GM23338 (cell line): ENCODE data around the gene UNC45A.

Experiments used
- CREB1 ChIP-seq: fragments of 250-450 bp; sonication (Bioruptor Pico); IDR thresholded peaks from 2 replicates; pipeline ENCODE4 v1.5.0; 2020; ENCODE audit warnings: low read depth, mild to moderate bottlenecking, moderate library complexity
- CTCF ChIP-seq, 2 experiments: fragments of 200-600 bp in 1 of 2; sonication (generic) in 1 of 2; conservative IDR thresholded peaks; 2 replicates each; pipeline versions ENCODE4 v1.5.1 to v1.6.1; 2016 to 2017; ENCODE audit warnings: antibody characterized with exemption in 2 of 2, low read depth in 2 of 2, mild to moderate bottlenecking in 2 of 2, moderate library complexity in 1 of 2
- EZH2 ChIP-seq: fragments of 200-600 bp; sonication (generic); IDR thresholded peaks from one replicate; pipeline ENCODE4 v1.8.0; 2017; ENCODE audit warnings: antibody characterized with exemption, mild to moderate bottlenecking, low read depth; ENCODE audit not compliant: unreplicated experiment
- EZH2phosphoT487 ChIP-seq: fragments of 200-600 bp; sonication (generic); IDR thresholded peaks from one replicate; pipeline ENCODE4 v1.8.1; 2018; ENCODE audit warnings: antibody characterized with exemption; ENCODE audit not compliant: unreplicated experiment
- POLR2AphosphoS5 ChIP-seq: IDR thresholded peaks from 2 replicates; pipeline ENCODE4 v1.6.1; 2016; ENCODE audit warnings: antibody characterized with exemption, low read depth
- REST ChIP-seq: IDR thresholded peaks from one replicate; pipeline ENCODE4 v1.6.1; 2018; ENCODE audit warnings: antibody characterized with exemption; ENCODE audit not compliant: unreplicated experiment

- TF ChIP-seq CTCF (conservative IDR thresholded peaks at IDR 0.05; ENCODE audit: low read depth in 2 of 2) (no peak), EZH2 (no peak), POLR2AphosphoS5 (no peak), REST (no peak), EZH2phosphoT487 (no peak), CREB1 (CRISPR knock-in tag) (no peak)
Measured at GRCh38 chr15:90936823-90937222, 1.7 kb downstream of the UNC45A start.
